SU-DHL-6 (cell line): ENCODE results near the gene SMURF1.

Experiments
- H2AFZ ChIP-seq: fragments of 200-600 bp; sonication (generic); 2 replicates; pipeline ENCODE4 v1.6.1; 2014; ENCODE audit warnings: low read depth, mild to moderate bottlenecking, moderate library complexity, mixed read lengths, antibody characterized with exemption, low read length; ENCODE audit not compliant: severe bottlenecking
- H3F3A ChIP-seq: fragments of 200-600 bp; shearing (Covaris generic); 2 replicates; pipeline ENCODE4 v1.6.0; 2016; ENCODE audit warnings: antibody characterized with exemption, mild to moderate bottlenecking; ENCODE audit not compliant: insufficient read depth
- H3K27ac ChIP-seq: fragments of 200-600 bp; sonication (generic); 2 replicates; pipeline ENCODE4 v1.5.1; 2016; ENCODE audit warnings: low read depth, mild to moderate bottlenecking, low read length, moderate library complexity, mixed read lengths
- H3K27me3 ChIP-seq: fragments of 200-600 bp; sonication (generic), shearing (Covaris generic); 2 replicates; pipeline ENCODE4 v1.6.0; 2014; ENCODE audit warnings: mild to moderate bottlenecking, low read length
- H3K36me3 ChIP-seq: fragments of 200-600 bp; sonication (generic); 2 replicates; pipeline ENCODE4 v1.6.1; 2014; ENCODE audit warnings: mild to moderate bottlenecking, low read length, mixed read lengths
- H3K4me2 ChIP-seq: fragments of 300-600, 200-600 bp; shearing (Covaris generic), sonication (generic); 2 replicates; pipeline ENCODE4 v1.6.0; 2014; ENCODE audit warnings: low read length, low read depth, mild to moderate bottlenecking; ENCODE audit not compliant: poor library complexity, severe bottlenecking
- H3K4me3 ChIP-seq: fragments of 200-600 bp; sonication (generic); 2 replicates; pipeline ENCODE4 v1.5.1; 2014; ENCODE audit warnings: antibody characterized with exemption, low read length, mild to moderate bottlenecking, mixed read lengths; ENCODE audit not compliant: insufficient read depth, poor library complexity, severe bottlenecking
- H3K79me2 ChIP-seq: fragments of 200-600 bp; sonication (generic); 2 replicates; pipeline ENCODE4 v1.6.1; 2014; ENCODE audit warnings: mild to moderate bottlenecking, low read length, moderate library complexity; ENCODE audit not compliant: insufficient read depth
- H3K9ac ChIP-seq: fragments of 200-600 bp; sonication (generic); 2 replicates; pipeline ENCODE4 v1.7.0; 2014; ENCODE audit warnings: mild to moderate bottlenecking, low read length
- H3K9me2 ChIP-seq: fragments of 200-600 bp; sonication (generic); replicated peaks from 2 replicates; pipeline ENCODE4 v1.6.1; 2014; ENCODE audit warnings: low read length; ENCODE audit not compliant: insufficient read depth
- H3K9me3 ChIP-seq: fragments of 200-600 bp; sonication (generic); 2 replicates; pipeline ENCODE4 v1.6.1; 2014; ENCODE audit warnings: low read length, mixed read lengths; ENCODE audit not compliant: insufficient read depth
- H4K20me1 ChIP-seq: fragments of 200-600 bp; sonication (generic); 2 replicates; pipeline ENCODE4 v1.6.1; 2014; ENCODE audit warnings: low read depth, mild to moderate bottlenecking, antibody characterized with exemption, low read length, moderate library complexity, mixed read lengths
- EZH2phosphoT487 ChIP-seq: fragments of 200-600 bp; sonication (generic), shearing (Covaris generic); conservative IDR thresholded peaks from 2 replicates; pipeline ENCODE4 v1.6.1; 2018; ENCODE audit warnings: mild to moderate bottlenecking, antibody characterized with exemption, low read length, moderate library complexity, mixed read lengths
- TF ChIP-seq, protein P1 (sequence below): fragments of 200-600 bp; sonication (generic); IDR thresholded peaks from one replicate; pipeline ENCODE4 v1.5.1; 2017; ENCODE audit warnings: antibody characterized with exemption, mild to moderate bottlenecking, low read length, moderate library complexity; ENCODE audit not compliant: insufficient read depth, poor library complexity, severe bottlenecking

The SMURF1 gene

DNA sequence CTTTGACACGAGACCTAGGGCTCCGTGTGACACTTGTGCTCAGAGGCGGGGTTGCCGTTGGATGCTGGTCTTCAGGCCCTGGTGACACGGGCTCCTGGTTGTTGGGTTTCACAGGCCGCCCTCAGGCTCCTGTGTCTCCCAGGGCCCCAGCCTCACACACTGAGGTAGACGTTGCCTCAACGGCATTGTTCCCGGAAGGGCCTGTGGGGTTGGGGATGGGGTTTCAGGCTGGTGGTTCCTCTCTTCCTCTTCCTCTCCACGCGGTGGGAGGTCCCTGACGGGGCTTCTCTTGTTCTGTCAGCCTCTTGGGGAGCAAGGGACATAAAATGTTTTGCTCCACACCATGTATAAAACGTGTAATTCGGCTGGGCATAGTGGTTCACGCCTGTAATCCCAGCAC, 140.5 kb downstream of the SMURF1 start:
- Histone ChIP-seq H3K4me3 (no peak overlapping the region), H3K27me3 (no peaks in the 10 kb centered on the region), H4K20me1 (no peaks in the 10 kb centered on the region), H3K79me2 (no peaks in the 10 kb centered on the region), H3K9me3 (no peaks in the 10 kb centered on the region), H3K9me2 (no peaks in the 10 kb centered on the region), H2AFZ (no peak overlapping the region), H3K4me2 (no peak overlapping the region), H3K36me3 (no peaks in the 10 kb centered on the region; the same call in 1 of the 2 replicates), H3K9ac (no peak overlapping the region), H3F3A (no peaks in the 10 kb centered on the region), H3K27ac (no peak overlapping the region)
- TF ChIP-seq, protein P1, sequence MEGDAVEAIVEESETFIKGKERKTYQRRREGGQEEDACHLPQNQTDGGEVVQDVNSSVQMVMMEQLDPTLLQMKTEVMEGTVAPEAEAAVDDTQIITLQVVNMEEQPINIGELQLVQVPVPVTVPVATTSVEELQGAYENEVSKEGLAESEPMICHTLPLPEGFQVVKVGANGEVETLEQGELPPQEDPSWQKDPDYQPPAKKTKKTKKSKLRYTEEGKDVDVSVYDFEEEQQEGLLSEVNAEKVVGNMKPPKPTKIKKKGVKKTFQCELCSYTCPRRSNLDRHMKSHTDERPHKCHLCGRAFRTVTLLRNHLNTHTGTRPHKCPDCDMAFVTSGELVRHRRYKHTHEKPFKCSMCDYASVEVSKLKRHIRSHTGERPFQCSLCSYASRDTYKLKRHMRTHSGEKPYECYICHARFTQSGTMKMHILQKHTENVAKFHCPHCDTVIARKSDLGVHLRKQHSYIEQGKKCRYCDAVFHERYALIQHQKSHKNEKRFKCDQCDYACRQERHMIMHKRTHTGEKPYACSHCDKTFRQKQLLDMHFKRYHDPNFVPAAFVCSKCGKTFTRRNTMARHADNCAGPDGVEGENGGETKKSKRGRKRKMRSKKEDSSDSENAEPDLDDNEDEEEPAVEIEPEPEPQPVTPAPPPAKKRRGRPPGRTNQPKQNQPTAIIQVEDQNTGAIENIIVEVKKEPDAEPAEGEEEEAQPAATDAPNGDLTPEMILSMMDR: no peak
- TF ChIP-seq EZH2phosphoT487: no peak

DNA sequence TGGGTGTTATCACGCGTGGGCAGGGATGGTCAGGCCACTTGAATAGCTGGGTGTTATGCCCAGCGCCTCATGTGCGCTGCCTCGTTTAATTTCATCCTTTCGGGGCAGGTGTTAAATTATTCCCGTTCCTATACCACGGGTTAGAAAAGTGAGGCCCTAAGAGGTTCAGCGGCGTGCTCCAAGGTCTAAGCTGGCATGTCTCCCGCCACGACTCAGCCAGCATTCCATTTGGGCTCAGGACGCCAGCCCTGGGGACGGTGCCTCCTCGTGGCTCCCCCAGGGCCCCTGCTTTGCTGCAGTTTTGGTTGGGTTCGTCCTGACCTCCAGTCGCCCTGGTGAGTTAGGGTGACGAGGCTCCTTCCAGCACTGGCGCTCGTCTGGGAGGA, 141.1 kb downstream of the SMURF1 start:
- Histone ChIP-seq H3K36me3 (peaks cover 5% of the 10 kb centered on the region; the same call in 1 of the 2 replicates), H3K9ac (no peak overlapping the region), H3F3A (no peaks in the 10 kb centered on the region), H4K20me1 (no peaks in the 10 kb centered on the region), H2AFZ (no peak overlapping the region), H3K79me2 (no peaks in the 10 kb centered on the region), H3K4me3 (no peak overlapping the region), H3K27me3 (no peaks in the 10 kb centered on the region), H3K9me2 (no peaks in the 10 kb centered on the region), H3K4me2 (no peak overlapping the region), H3K27ac (no peak overlapping the region), H3K9me3 (no peaks in the 10 kb centered on the region)
- TF ChIP-seq, protein P1: no peak

DNA sequence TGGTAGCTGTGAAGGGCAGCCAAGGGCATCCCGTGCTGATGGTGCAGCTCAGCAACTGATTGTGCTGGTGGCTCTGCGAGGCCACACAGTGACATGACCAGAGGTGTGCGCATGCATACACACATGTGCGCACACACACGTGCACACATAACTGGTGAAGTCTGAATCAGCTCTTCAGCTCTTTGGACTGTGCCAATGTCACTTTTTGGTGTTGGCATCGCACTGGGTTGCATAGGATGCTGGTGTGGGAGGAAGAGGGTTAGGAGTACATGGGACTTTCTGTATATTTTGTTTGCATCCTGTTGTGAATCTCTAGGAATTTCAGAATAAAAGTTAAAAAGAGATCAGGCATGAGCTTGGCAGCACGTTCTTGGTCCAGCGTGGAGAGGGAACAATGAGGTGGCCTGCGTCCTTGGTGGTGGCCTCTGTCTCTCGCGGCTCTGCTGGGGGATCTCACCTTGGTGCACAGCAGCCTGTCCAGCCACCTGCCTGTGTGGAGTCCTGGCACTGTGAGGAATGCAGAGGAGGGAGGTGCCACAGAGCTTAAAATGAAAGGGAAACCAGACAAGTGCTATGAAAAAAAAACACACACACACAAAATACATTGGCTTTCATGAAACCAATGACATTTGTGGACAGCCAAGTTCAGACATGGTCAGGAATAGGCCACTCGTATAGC, 141.6 kb downstream of the SMURF1 start:
- no peak overlapping the region for H3K9ac ChIP-seq
- TF ChIP-seq, protein P1: no peak
- TF ChIP-seq EZH2phosphoT487: no peak
- H3K79me2 ChIP-seq: no peaks in the 10 kb centered on the region
- H2AFZ ChIP-seq: no peak overlapping the region
- peaks cover 10% of the 10 kb centered on the region; the same call in 1 of the 2 replicates for H3K36me3 ChIP-seq
- no peaks in the 10 kb centered on the region for H4K20me1 ChIP-seq
- no peaks in the 10 kb centered on the region for H3K27me3 ChIP-seq
- H3K9me2 ChIP-seq: no peaks in the 10 kb centered on the region
- H3K4me2 ChIP-seq: no peak overlapping the region
- no peaks in the 10 kb centered on the region for H3F3A ChIP-seq
- no peak overlapping the region for H3K27ac ChIP-seq
- no peaks in the 10 kb centered on the region for H3K9me3 ChIP-seq
- no peak overlapping the region for H3K4me3 ChIP-seq
